ENCODE measurements around the gene SYNDIG1. TPM values are rescaled to one million over a fixed set of nuclear protein-coding genes. Genes with fewer than 3 reads are reported as not detected.

Gene SYNDIG1
- total RNA-seq, 1 experiment from 2014 or later, result 5.4 TPM

DNA sequence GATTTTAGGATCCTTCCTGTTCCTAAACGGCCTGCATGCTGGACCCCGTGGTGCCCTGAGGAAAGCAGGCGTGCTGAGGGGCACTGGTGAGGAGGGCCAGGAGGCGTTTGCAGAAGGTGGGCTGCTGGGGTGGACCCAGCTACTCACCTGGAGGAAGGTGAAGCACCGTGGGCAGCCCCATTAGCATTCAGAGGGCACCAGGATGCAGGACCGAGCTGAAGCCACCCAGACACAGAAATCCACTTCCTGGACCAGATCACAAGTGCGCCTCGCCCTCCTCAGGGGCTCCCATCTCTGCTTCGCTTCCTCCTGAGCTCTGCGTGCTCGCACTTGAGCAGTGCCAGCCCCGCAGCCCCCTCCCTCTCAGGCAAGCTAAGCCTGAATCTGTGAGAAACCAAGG, 187.0 kb downstream of the SYNDIG1 start:
- H3K9me3 Mint-ChIP-seq, result no peaks in the 10 kb centered on the region
- H3K4me1 ChIP-seq (ENCODE audit: insufficient read depth, low read length), result no peaks in the 10 kb centered on the region
- no peak overlapping the region for H3K4me3 Mint-ChIP-seq
- H3K9ac ChIP-seq (ENCODE audit: extremely low read depth, insufficient read length, low read length), result no peak overlapping the region
- no peak overlapping the region for H3K23ac ChIP-seq (ENCODE audit: insufficient read length, low read depth, low read length)
- H2BK5ac ChIP-seq (ENCODE audit: insufficient read length, low read length), result no peak overlapping the region
- no peaks in the 10 kb centered on the region; the same call in 1 of the 2 replicates for H3K27me3 Mint-ChIP-seq (ENCODE audit: low read depth)
- no peak overlapping the region for H4K5ac ChIP-seq (ENCODE audit: insufficient read length, low read depth, low read length)
- DNase-seq, result no peak
- H2BK120ac ChIP-seq (ENCODE audit: low read depth, low read length, poor library complexity, severe bottlenecking), result no peak overlapping the region
- no peaks in the 10 kb centered on the region for H3K4me1 Mint-ChIP-seq
- H3K79me2 ChIP-seq (ENCODE audit: insufficient read depth, low read length), result no peaks in the 10 kb centered on the region
- H3K9me3 ChIP-seq (ENCODE audit: control insufficient read depth, low read depth, low read length), result no peaks in the 10 kb centered on the region
- H3K4ac ChIP-seq (ENCODE audit: low read depth, low read length), result no peak overlapping the region
- no peak overlapping the region for H2BK12ac ChIP-seq (ENCODE audit: insufficient read length, low read depth, low read length)
- H3K27ac ChIP-seq (ENCODE audit: insufficient read length, low read depth, low read length), result no peak overlapping the region
- no peak overlapping the region for H4K8ac ChIP-seq (replicated peaks; ENCODE audit: insufficient read length, low read depth, low read length)
- no peak overlapping the region for H3K4me2 ChIP-seq (ENCODE audit: insufficient read depth, insufficient read length, low read length)
- H2AFZ ChIP-seq (ENCODE audit: low read length), result no peak overlapping the region
- H4K20me1 ChIP-seq (ENCODE audit: control insufficient read depth, insufficient read depth, insufficient read length), result no peaks in the 10 kb centered on the region
- no peaks in the 10 kb centered on the region for H3K23me2 ChIP-seq (ENCODE audit: insufficient read length, low read depth, low read length, poor library complexity, severe bottlenecking)
- H3K36me3 Mint-ChIP-seq (ENCODE audit: insufficient read depth in 1 of 3, low read depth in 3 of 3), result no peaks in the 10 kb centered on the region
- no peak overlapping the region for H2AK5ac ChIP-seq (ENCODE audit: insufficient read length, low read length)
- H4K91ac ChIP-seq (ENCODE audit: insufficient read length, low read depth, low read length), result no peak overlapping the region
- H3K79me1 ChIP-seq (ENCODE audit: insufficient read depth, low read depth, low read length, poor library complexity, severe bottlenecking), result no peaks in the 10 kb centered on the region
- no peak overlapping the region for H2BK15ac ChIP-seq (ENCODE audit: low read depth, low read length)
- H3T11ph ChIP-seq (ENCODE audit: low read length), result no peak overlapping the region
- H3K14ac ChIP-seq (ENCODE audit: insufficient read depth, low read length), result no peak overlapping the region
- 0 out of 7 replicates have a peak overlapping the region, but pooled peaks of 1 of the 3 experiments have one; percentile 77 for H3K27ac Mint-ChIP-seq
- no peak overlapping the region for H3K18ac ChIP-seq (ENCODE audit: insufficient read length, low read depth, low read length)
- TF ChIP-seq, protein P1, sequence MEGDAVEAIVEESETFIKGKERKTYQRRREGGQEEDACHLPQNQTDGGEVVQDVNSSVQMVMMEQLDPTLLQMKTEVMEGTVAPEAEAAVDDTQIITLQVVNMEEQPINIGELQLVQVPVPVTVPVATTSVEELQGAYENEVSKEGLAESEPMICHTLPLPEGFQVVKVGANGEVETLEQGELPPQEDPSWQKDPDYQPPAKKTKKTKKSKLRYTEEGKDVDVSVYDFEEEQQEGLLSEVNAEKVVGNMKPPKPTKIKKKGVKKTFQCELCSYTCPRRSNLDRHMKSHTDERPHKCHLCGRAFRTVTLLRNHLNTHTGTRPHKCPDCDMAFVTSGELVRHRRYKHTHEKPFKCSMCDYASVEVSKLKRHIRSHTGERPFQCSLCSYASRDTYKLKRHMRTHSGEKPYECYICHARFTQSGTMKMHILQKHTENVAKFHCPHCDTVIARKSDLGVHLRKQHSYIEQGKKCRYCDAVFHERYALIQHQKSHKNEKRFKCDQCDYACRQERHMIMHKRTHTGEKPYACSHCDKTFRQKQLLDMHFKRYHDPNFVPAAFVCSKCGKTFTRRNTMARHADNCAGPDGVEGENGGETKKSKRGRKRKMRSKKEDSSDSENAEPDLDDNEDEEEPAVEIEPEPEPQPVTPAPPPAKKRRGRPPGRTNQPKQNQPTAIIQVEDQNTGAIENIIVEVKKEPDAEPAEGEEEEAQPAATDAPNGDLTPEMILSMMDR (conservative IDR thresholded peaks at IDR 0.05), result no peak
- no peaks in the 10 kb centered on the region for H3K27me3 ChIP-seq (ENCODE audit: insufficient read depth, low read length)
- no peak overlapping the region for H3K56ac ChIP-seq (ENCODE audit: insufficient read length, low read depth, low read length)
- no CpG with 5 or more reads among the region's 12 CpGs for WGBS (ENCODE audit: extremely low coverage, insufficient read length, low lambda C conversion rate)
- H2BK20ac ChIP-seq (ENCODE audit: low read depth, low read length, poor library complexity, severe bottlenecking), result no peak overlapping the region
